Right lobe of liver (tissue), 4 donors: ENCODE measurements around the gene ACBD5.

ENCODE experiments used
- CTCF ChIP-seq, 4 donors: fragments of 200-600 bp in 3 of 4; fragments of 450-650 bp in 1 of 4; IDR thresholded peaks; one replicate each; pipeline versions ENCODE4 v1.5.1 to v1.8.0; 2016 to 2022; ENCODE audit warnings: antibody characterized with exemption in 4 of 4, mild to moderate bottlenecking in 2 of 4
- POLR2A ChIP-seq: fragments of 450-650 bp; IDR thresholded peaks from one replicate; pipeline ENCODE4 v1.6.1; 2017; ENCODE audit warnings: antibody characterized with exemption, mild to moderate bottlenecking
- donor health status: DM: no; HTN: no; CAD: no.
- donor health status: DM: no; HTN: no; CAD: no.
- donor health status: DM: no; HTN: yes; CAD: no.

GRCh38 chr10:27247006-27247405 lies 6.4 kb upstream of the ACBD5 start:
- TF ChIP-seq POLR2A, result no peak
- TF ChIP-seq CTCF (IDR thresholded peaks at IDR 0.05), result no peak
